IMR-90 (cell line): ENCODE measurements around the gene ADGRG7. TPM values are rescaled to one million over a fixed set of nuclear protein-coding genes. Genes with fewer than 3 reads are reported as not detected.

Experiments
- ATAC-seq: fragments of 200-7000 bp; cut with Tn5 transposase; 2 replicates; pipeline ENCODE4 v1.9.1; 2020; ENCODE audit warnings: low read depth, mild to moderate bottlenecking, moderate library complexity
- BruUV-seq: library from RNA; stranded (reverse); fragments of 400-500 nt; replicated peaks from 2 replicates; lab custom pipeline; 2021; lab: Mats Ljungman, UMichigan
- CTCF ChIA-PET: fragments of 300-600 bp; formaldehyde crosslinking; extraction: SDS; loops from one replicate; lab custom pipeline; 2021; ENCODE audit warnings: antibody characterized with exemption; lab: Yijun Ruan, JAX
- POLR2A ChIA-PET: fragments of 300-600 bp; sonication (Branson Sonifier 250); formaldehyde crosslinking; loops from one replicate; lab custom pipeline; 2022; ENCODE audit warnings: antibody characterized with exemption; ENCODE audit not compliant: unreplicated experiment; lab: Charles Lee
- DNase-seq: peaks from one replicate; pipeline ENCODE4 v3.0.0; 2013
- H2AFZ ChIP-seq: replicated peaks from 2 replicates; pipeline ENCODE3; 2013; ENCODE audit warnings: low read length, mild to moderate bottlenecking; ENCODE audit not compliant: poor library complexity
- H2AK5ac ChIP-seq: 2 replicates; pipeline ENCODE4 v1.6.1; 2013; ENCODE audit warnings: low read depth, low read length, inconsistent platforms
- H2AK9ac ChIP-seq: replicated peaks from 2 replicates; pipeline ENCODE3; 2013; ENCODE audit warnings: mild to moderate bottlenecking, low read depth, low read length, moderate library complexity; ENCODE audit not compliant: poor library complexity
- H2BK120ac ChIP-seq: 2 replicates; pipeline ENCODE4 v1.6.1; 2013; ENCODE audit warnings: low read depth, low read length, inconsistent platforms
- H2BK15ac ChIP-seq: 3 replicates; pipeline ENCODE4 v1.6.1; 2013; ENCODE audit warnings: low read depth, low read length, inconsistent platforms
- H2BK20ac ChIP-seq: 2 replicates; pipeline ENCODE4 v1.6.1; 2013; ENCODE audit warnings: low read depth, mild to moderate bottlenecking, inconsistent platforms, low read length, moderate library complexity
- H2BK5ac ChIP-seq: 2 replicates; pipeline ENCODE4 v1.6.1; 2013; ENCODE audit warnings: mild to moderate bottlenecking, low read depth, low read length, inconsistent platforms; ENCODE audit not compliant: poor library complexity, severe bottlenecking
- H3K14ac ChIP-seq: replicated peaks from 2 replicates; pipeline ENCODE4 v1.6.1; 2013; ENCODE audit warnings: low read depth, low read length, inconsistent platforms
- H3K18ac ChIP-seq: 2 replicates; pipeline ENCODE4 v1.6.1; 2013; ENCODE audit warnings: low read depth, low read length, control low read depth
- H3K23ac ChIP-seq: 2 replicates; pipeline ENCODE4 v1.6.1; 2013; ENCODE audit warnings: low read depth, low read length, inconsistent platforms
- H3K27ac ChIP-seq: 2 replicates; pipeline ENCODE4 v1.5.1; 2013; ENCODE audit warnings: mild to moderate bottlenecking, control low read depth, low read length; ENCODE audit not compliant: insufficient read depth
- H3K27me3 ChIP-seq: 2 replicates; pipeline ENCODE4 v1.6.1; 2013; ENCODE audit warnings: low read length; ENCODE audit not compliant: control insufficient read depth, insufficient read depth
- H3K36me3 ChIP-seq: 2 replicates; pipeline ENCODE4 v1.6.1; 2013; ENCODE audit warnings: low read length, mixed read lengths; ENCODE audit not compliant: control insufficient read depth, insufficient read depth
- H3K4ac ChIP-seq: 2 replicates; pipeline ENCODE4 v1.6.1; 2013; ENCODE audit warnings: low read depth, low read length, inconsistent platforms
- H3K4me1 ChIP-seq: 2 replicates; pipeline ENCODE4 v1.6.1; 2013; ENCODE audit warnings: low read length, mixed read lengths; ENCODE audit not compliant: control insufficient read depth, insufficient read depth
- H3K4me2 ChIP-seq: 2 replicates; pipeline ENCODE4 v1.6.1; 2013; ENCODE audit warnings: low read depth, mild to moderate bottlenecking, control low read depth, low read length, moderate library complexity
- H3K4me3 ChIP-seq: 2 replicates; pipeline ENCODE4 v1.5.1; 2013; ENCODE audit warnings: low read depth, mild to moderate bottlenecking, control low read depth, low read length, moderate library complexity; ENCODE audit not compliant: insufficient read depth
- H3K56ac ChIP-seq: 2 replicates; pipeline ENCODE4 v1.6.1; 2013; ENCODE audit warnings: low read length, inconsistent platforms; ENCODE audit not compliant: insufficient read depth; ENCODE audit errors: extremely low read depth
- H3K79me1 ChIP-seq, 2 experiments: 2 replicates each; pipeline ENCODE4 v1.6.1; 2013; ENCODE audit warnings: low read length in 2 of 2, inconsistent platforms in 1 of 2, low read depth in 1 of 2
- H3K9ac ChIP-seq: 2 replicates; pipeline ENCODE4 v1.6.1; 2013; ENCODE audit warnings: low read depth, low read length, control low read depth
- H3K9me1 ChIP-seq: 2 replicates; pipeline ENCODE4 v1.6.1; 2013; ENCODE audit warnings: low read length, inconsistent platforms; ENCODE audit not compliant: insufficient read depth
- H3K9me3 ChIP-seq: 2 replicates; pipeline ENCODE4 v1.6.1; 2013; ENCODE audit warnings: low read length; ENCODE audit not compliant: control insufficient read depth, insufficient read depth
- H4K20me1 ChIP-seq: 2 replicates; pipeline ENCODE4 v1.6.1; 2013; ENCODE audit warnings: low read length, inconsistent platforms; ENCODE audit not compliant: insufficient read depth
- H4K5ac ChIP-seq: 2 replicates; pipeline ENCODE4 v1.6.1; 2013; ENCODE audit warnings: mild to moderate bottlenecking, low read depth, low read length, control low read depth
- H4K8ac ChIP-seq, 2 experiments: 2 replicates each; pipeline ENCODE4 v1.6.1; 2013; ENCODE audit warnings: low read depth in 2 of 2, low read length in 2 of 2, control low read depth in 1 of 2, inconsistent platforms in 1 of 2
- H4K91ac ChIP-seq: 2 replicates; pipeline ENCODE4 v1.6.1; 2013; ENCODE audit warnings: low read depth, low read length, inconsistent platforms; ENCODE audit not compliant: insufficient read depth
- CHD1 ChIP-seq: IDR thresholded peaks from 2 replicates; pipeline ENCODE4 v1.6.1; 2012; ENCODE audit warnings: low read depth, low read length, improper control_type of control experiment
- CTCF ChIP-seq: conservative IDR thresholded peaks from 2 replicates; pipeline ENCODE4 v1.5.1; 2012; ENCODE audit warnings: mild to moderate bottlenecking, low read depth, low read length, improper control_type of control experiment
- ELK1 ChIP-seq: fragments of 150-350 bp; IDR thresholded peaks from 2 replicates; pipeline ENCODE4 v1.6.1; 2016; ENCODE audit warnings: low read depth, mild to moderate bottlenecking, low read length, moderate library complexity, borderline replicate concordance
- MAZ ChIP-seq: IDR thresholded peaks from 2 replicates; pipeline ENCODE4 v1.6.1; 2012; ENCODE audit warnings: low read depth, mild to moderate bottlenecking, low read length, improper control_type of control experiment, moderate library complexity, borderline replicate concordance
- NFE2L2 ChIP-seq: fragments of 150-350 bp; IDR thresholded peaks from 2 replicates; pipeline ENCODE4 v1.6.1; 2016; ENCODE audit warnings: low read depth, mild to moderate bottlenecking, low read length
- RCOR1 ChIP-seq: IDR thresholded peaks from 2 replicates; pipeline ENCODE4 v1.6.1; 2012; ENCODE audit warnings: mild to moderate bottlenecking, low read length, improper control_type of control experiment; ENCODE audit not compliant: insufficient replicate concordance
- SMC3 ChIP-seq: fragments of 150-350 bp; IDR thresholded peaks from 2 replicates; pipeline ENCODE4 v1.6.1; 2016; ENCODE audit warnings: low read depth, mild to moderate bottlenecking, antibody characterized with exemption, low read length, moderate library complexity
- USF2 ChIP-seq: fragments of 150-350 bp; IDR thresholded peaks from 2 replicates; pipeline ENCODE4 v1.6.1; 2017; ENCODE audit warnings: mild to moderate bottlenecking, antibody characterized with exemption, low read length, low read depth
- WGBS, 2 experiments: methylation state at CpG; one replicate each; pipeline versions ENCODE4 v1.1.5 to v1.1.7; 2013; ENCODE audit warnings: missing lambda C conversion rate in 2 of 2; ENCODE audit not compliant: insufficient read length in 1 of 2; ENCODE audit errors: extremely low coverage in 2 of 2; 5-methylcytosine and 5-hydroxymethylcytosine counted together
- dilution Hi-C: fragments of 300-500 bp; cut with HindIII; formaldehyde crosslinking; loops from one replicate; pipeline ENCODE4 v1.14.3; 2018; ENCODE audit warnings: low sequenced_read_pairs; ENCODE audit not compliant: unreplicated experiment
- in situ Hi-C: fragments of 300-500 bp; cut with MboI; formaldehyde crosslinking; loops from 3 replicates; pipeline ENCODE4 v1.14.3; 2019; ENCODE audit warnings: low sequenced_read_pairs, inconsistent platforms, mixed read lengths
- intact Hi-C: fragments of 100-400 bp; cut with micrococcal nuclease; formaldehyde crosslinking; loops from 2 replicates; pipeline ENCODE4 v1.10.0; 2022
- polyA plus RNA-seq, 3 experiments: library from polyadenylated mRNA; depleted of rRNA; stranded (reverse); fragments of >200 nt; gene quantifications; 2 replicates each; pipeline ENCODE4 v1.2.3, GENCODE V29; 2012; ENCODE audit warnings: low replicate concordance in 1 of 3
- total RNA-seq: library from RNA; depleted of rRNA; stranded (reverse); fragments of >200 nt; gene quantifications from 2 replicates; pipeline ENCODE4 v1.2.3, GENCODE V29; 2012

ADGRG7 gene
- total and polyA plus RNA-seq, 2 of the 4 experiments (the other 2 are of a cell fraction): not detected

GRCh38 chr3:100693225-100693624, 83.8 kb downstream of the ADGRG7 start (continued):
- TF ChIP-seq USF2: no peak

- ATAC-seq (no peak), DNase-seq (no peak)
- H3K79me1 ChIP-seq: no peaks in the 10 kb centered on the region
- WGBS, 2 experiments: 0% methylated on average over 2 of the region's 2 CpGs; no CpG with 5 or more reads in 1 of the 2 experiments
- peaks cover 31% of the 10 kb centered on the region for H3K27me3 ChIP-seq
- H3K56ac ChIP-seq: no peak overlapping the region
- no peak overlapping the region for H2BK20ac ChIP-seq
- TF ChIP-seq CHD1 (no peak), NFE2L2 (no peak), CTCF (no peak), USF2 (no peak), RCOR1 (no peak), ELK1 (no peak), MAZ (no peak), SMC3 (no peak)
- H4K5ac ChIP-seq: no peak overlapping the region
- dilution Hi-C loops: no loop called here
- H2AFZ ChIP-seq: no peak overlapping the region
- no peak overlapping the region for H3K9ac ChIP-seq
- H4K8ac ChIP-seq: no peak overlapping the region
- H2AK9ac ChIP-seq: no peak overlapping the region
- H3K23ac ChIP-seq: no peak overlapping the region
- no peaks in the 10 kb centered on the region for H3K36me3 ChIP-seq
- ChIA-PET POLR2A (no interaction called here), CTCF (no interaction called here)
- H3K9me3 ChIP-seq: 0 out of 2 replicates have a peak, but pooled peaks cover 2% of the 10 kb centered on the region
- H3K18ac ChIP-seq: no peak overlapping the region
- no peaks in the 10 kb centered on the region for H4K20me1 ChIP-seq
- BruUV-seq: no TSS peak
- no peak overlapping the region for H4K91ac ChIP-seq
- H2AK5ac ChIP-seq: no peak overlapping the region
- H3K4me3 ChIP-seq: no peak overlapping the region
- H3K4ac ChIP-seq: no peak overlapping the region
- no peak overlapping the region for H2BK15ac ChIP-seq
- no peak overlapping the region for H3K27ac ChIP-seq
- no peak overlapping the region for H3K4me2 ChIP-seq
- H3K14ac ChIP-seq: no peak overlapping the region
- H2BK5ac ChIP-seq: no peak overlapping the region
- H2BK120ac ChIP-seq: no peak overlapping the region
- in situ Hi-C loops: no loop called here
- H3K4me1 ChIP-seq: no peaks in the 10 kb centered on the region
- no peaks in the 10 kb centered on the region for H3K9me1 ChIP-seq
- intact Hi-C loops: no loop called here
Measured at GRCh38 chr3:100695696-100696095, 86.3 kb downstream of the ADGRG7 start.
